UCSD-AML1 (cell line): Measurements from ENCODE around the gene LSM14B.
"Not testable (repeated sequence)": the region's sequence is repeated elsewhere in the genome, so short reads cannot be mapped to it uniquely, and the experiment has no call there.

ENCODE experiments used
- DNase-seq: peaks from one replicate; lab custom pipeline; 2025; ENCODE audit not compliant: unreplicated experiment; lab: John Stamatoyannopoulos, UW

Gene LSM14B

GRCh38 chr20:62143957-62144825, 21.9 kb downstream of the LSM14B start:
- peak; percentile 64 for DNase-seq

GRCh38 chr20:62145688-62146018, 23.4 kb downstream of the LSM14B start:
- no peak for DNase-seq

- no peak for DNase-seq
Observed at GRCh38 chr20:62146019-62146755, 23.9 kb downstream of the LSM14B start.

GRCh38 chr20:62147125-62147524, 24.9 kb downstream of the LSM14B start:
- DNase-seq = no peak

- no peak for DNase-seq
Observed at GRCh38 chr20:62147528-62147927, 25.3 kb downstream of the LSM14B start.

GRCh38 chr20:62148383-62148782, 26.1 kb downstream of the LSM14B start:
- not testable (repeated sequence) for DNase-seq

GRCh38 chr20:62148908-62149314, 26.6 kb downstream of the LSM14B start:
- no peak for DNase-seq

GRCh38 chr20:62149532-62150309, 27.4 kb downstream of the LSM14B start:
- no peak for DNase-seq

- no peak for DNase-seq
Observed at GRCh38 chr20:62150310-62150575, 28.0 kb downstream of the LSM14B start.

GRCh38 chr20:62151225-62151624, 28.9 kb downstream of the LSM14B start:
- no peak for DNase-seq

GRCh38 chr20:62151835-62152364, 29.6 kb downstream of the LSM14B start:
- DNase-seq = no peak

- no peak for DNase-seq
Observed at GRCh38 chr20:62155428-62156253, 33.4 kb downstream of the LSM14B start.

GRCh38 chr20:62156254-62156556, 33.9 kb downstream of the LSM14B start:
- DNase-seq = no peak

GRCh38 chr20:62156592-62157386, 34.5 kb downstream of the LSM14B start:
- DNase-seq = peak; percentile 68

GRCh38 chr20:62157387-62158087, 35.3 kb downstream of the LSM14B start:
- DNase-seq = no peak

GRCh38 chr20:62158088-62158400, 35.8 kb downstream of the LSM14B start:
- DNase-seq = no peak

GRCh38 chr20:62158541-62158940, 36.3 kb downstream of the LSM14B start:
- no peak for DNase-seq

- no peak for DNase-seq
Observed at GRCh38 chr20:62159052-62159451, 36.8 kb downstream of the LSM14B start.

- DNase-seq = no peak
Observed at GRCh38 chr20:62159839-62160238, 37.6 kb downstream of the LSM14B start.

- no peak for DNase-seq
Observed at GRCh38 chr20:62160253-62160652, 38.0 kb downstream of the LSM14B start.
